Measurements from ENCODE around the gene SNAPIN.

DNA sequence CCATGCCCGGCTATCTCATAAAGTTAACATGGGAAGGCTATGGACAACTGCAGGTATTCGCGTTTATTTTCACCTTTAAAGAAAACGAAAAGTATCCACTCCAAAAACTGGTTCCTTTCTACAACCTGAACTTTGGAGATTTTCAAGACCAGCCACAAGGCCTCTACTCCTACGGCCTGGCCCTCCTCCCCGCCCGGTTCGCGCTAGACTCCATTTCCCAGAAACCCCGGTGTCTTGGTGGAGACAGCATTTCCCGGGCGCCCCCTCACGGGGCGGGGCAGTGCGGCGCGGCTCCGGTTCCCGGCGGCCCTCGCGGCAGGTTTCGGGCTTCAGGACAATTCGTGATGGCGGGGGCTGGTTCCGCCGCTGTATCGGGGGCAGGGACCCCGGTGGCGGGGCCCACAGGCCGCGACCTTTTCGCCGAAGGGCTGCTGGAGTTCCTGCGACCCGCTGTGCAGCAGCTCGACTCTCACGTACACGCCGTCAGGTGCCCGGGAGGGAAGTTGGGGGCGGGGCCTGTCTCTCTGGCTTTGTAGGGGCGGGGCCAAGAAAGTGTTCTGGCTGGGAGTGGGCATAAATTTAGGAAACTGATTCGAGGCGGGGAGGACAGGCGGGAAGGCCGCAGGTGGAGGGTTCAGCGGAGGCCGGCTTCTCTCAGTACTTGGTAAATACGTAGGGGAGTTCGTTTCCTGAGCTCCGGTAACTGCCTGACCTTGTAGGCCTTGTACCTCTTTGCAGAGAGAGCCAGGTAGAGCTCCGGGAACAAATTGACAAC lies at the start of gene SNAPIN:
- TF ChIP-seq, protein P1, sequence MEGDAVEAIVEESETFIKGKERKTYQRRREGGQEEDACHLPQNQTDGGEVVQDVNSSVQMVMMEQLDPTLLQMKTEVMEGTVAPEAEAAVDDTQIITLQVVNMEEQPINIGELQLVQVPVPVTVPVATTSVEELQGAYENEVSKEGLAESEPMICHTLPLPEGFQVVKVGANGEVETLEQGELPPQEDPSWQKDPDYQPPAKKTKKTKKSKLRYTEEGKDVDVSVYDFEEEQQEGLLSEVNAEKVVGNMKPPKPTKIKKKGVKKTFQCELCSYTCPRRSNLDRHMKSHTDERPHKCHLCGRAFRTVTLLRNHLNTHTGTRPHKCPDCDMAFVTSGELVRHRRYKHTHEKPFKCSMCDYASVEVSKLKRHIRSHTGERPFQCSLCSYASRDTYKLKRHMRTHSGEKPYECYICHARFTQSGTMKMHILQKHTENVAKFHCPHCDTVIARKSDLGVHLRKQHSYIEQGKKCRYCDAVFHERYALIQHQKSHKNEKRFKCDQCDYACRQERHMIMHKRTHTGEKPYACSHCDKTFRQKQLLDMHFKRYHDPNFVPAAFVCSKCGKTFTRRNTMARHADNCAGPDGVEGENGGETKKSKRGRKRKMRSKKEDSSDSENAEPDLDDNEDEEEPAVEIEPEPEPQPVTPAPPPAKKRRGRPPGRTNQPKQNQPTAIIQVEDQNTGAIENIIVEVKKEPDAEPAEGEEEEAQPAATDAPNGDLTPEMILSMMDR (IDR thresholded peaks at IDR 0.05), result peak; percentile 11 to 41 (median 20)
- TF ChIP-seq POLR2A (IDR thresholded peaks at IDR 0.05), result peak; percentile 3
